HG03575 (cell line): Measurements from ENCODE around the gene CCDC187.
"Not testable (repeated sequence)": the region's sequence is repeated elsewhere in the genome, so short reads cannot be mapped to it uniquely, and the experiment has no call there.

Experiments used
- ATAC-seq: cut with Tn5 transposase; IDR thresholded peaks from one replicate; pipeline ENCODE4 v1.9.1; 2021; ENCODE audit not compliant: unreplicated experiment, insufficient number of reproducible peaks, low FRiP score; ENCODE audit errors: extremely low read depth

The CCDC187 gene

DNA sequence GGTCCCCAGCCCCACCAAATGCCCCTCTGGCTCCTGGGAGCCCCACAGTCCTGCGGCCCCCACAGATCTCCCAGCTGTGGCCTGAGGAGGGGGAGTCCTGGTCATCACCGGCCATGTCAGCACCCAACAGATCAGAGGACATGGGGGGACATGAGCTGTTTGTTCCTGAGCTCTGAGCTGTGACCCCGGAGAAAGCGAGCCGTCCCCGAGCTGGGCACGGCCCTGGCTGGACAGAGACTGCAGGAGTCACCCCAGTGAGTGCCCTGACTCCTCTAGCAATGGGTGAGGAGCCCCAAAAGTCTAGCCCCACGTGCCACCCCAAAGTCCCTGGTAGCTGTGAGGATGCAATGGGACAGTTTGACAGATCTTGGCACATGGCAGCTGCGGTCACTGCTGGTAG, 25.7 kb downstream of the CCDC187 start:
- ATAC-seq, result no peak

DNA sequence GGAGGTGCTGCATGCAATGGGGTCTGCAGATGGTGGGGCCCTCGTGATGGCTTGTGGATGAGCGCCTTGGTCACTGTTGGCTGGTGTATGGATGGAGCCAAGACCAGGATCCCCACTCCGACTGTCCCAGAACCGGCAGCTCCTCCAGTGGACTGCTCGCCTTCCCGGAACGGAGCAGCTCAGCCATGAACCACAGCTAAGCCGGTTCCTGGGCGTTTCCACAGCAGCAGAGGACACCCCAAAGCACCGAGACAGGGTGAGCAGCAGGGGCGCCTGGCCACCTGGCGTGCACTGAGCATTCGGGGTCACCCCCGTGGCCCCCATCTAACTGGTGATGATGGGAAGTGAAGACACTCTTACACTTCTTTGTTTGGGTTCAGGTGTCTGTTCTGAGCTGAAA, 26.1 kb downstream of the CCDC187 start:
- ATAC-seq, result no peak

- no peak for ATAC-seq
Observed at GRCh38 chr9:136276716-136277115, 27.2 kb downstream of the CCDC187 start.

DNA sequence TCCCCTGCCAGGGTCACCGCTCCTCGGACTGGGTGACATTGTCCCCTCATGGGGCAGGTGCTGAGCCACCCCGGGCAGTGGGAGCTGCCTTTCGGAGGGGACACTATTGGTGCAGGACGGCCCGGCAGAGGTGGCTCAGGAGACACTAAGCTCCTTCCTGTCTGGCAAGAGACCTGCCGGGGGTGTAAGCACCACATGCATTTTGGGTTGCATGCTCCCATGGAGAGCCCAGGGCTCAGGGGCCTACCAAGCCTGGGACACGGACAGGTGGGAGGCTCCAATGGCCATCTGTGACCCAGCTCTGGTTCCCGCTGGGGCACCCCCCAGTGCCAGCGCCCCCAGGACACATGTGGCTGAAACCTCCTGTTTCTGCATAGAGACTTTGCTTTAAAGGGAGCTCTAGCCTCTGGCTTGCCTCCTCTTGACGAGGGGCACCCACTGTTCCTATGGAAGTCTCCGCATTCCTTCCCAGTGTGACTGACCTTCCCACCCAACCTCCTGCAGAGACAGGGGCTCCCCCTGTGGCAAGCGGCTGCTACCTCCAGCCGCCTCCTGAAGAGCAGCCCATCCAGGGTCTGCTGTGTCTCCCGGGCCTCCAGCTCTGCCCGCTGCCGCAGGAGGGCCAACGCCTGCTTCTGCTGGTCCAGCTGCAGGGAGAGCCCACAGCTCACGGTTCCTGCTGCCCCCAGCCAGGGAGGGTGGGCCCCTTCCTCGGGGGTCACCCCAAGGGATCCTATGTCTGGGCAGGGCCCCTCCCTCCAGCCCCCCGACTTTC, 28.1 kb downstream of the CCDC187 start:
- no peak for ATAC-seq

DNA sequence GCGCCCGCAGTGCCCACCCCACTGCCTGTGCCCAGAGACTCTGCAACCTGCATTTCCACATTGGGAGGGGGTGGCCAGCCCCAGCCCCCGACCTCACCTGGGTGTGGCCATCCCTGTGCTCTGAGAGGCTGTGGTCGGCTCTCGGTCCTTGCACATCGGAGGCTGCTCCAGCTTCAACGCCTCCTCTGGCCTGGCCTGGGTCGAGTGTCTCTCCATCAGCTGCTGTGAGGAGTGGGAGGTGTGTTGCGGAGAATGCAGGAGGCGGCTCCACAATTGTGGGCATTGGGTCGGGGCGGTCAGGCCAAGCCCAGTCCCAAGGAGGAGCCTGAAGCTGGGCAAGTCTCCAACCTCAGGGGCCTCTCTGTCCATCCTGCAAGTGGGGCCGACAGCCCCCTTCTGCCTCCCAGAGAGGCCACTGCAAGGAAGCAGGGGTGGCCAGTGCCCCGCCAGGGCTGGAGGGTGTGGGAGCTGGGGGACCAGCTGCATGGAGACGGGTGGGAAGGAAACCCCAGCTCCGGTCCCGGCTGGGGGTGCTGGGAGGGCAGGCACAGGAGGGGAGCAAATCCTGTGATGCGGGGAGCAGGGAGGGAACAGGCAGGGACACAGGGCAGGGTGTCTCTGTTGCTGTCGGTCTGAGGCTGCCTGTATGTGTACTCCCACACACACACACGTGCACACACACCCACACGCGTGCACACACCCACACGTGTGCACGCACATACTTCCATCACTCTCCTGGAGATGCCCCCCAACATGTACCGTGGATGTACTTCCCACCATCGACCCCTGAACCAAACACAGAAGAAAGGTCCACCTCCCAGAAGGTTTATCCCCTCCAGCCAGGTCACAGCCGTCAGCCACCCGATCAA, 28.9 kb downstream of the CCDC187 start:
- no peak for ATAC-seq

DNA sequence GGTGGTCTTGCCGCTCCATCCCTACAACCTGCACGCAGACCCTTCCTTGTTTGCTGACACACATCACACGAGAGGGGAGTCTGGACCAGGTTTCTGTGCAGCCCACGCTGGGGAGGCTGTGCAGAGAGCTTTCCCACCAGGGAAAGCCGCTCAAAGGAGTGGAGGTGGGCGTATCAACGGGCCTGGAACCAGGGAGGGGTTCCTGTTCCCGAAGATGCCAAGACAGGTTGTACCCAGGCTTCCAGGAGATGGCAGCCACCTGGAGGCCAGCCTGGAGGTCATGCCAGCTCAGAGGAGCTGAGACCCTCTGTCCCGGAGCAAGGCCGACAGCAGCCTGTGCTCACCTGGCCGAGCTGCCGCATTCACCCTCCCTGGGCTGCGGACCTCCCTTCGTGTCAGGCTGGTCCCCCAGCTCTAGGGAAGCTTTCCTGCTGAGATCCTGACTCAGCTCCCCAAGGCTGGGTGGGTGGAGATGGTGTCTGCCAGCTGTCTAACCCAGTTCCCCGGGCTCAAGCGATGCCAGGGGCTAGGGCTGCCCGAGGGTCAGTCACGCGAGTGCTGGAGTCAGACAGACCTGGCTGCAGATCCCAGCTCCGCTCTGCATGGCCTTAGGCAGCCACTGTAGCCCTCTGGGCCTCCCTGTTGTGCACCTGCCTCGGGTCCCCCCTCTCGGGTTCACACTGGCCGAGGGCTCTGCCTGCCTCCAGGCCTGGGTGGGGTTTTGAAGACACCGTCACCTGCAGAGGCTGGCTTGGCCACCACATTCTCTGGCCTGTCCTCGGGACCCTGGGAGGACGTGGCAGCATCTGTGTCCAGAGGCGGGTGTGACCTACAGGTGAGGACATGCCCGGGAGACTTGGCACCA, 29.7 kb downstream of the CCDC187 start:
- no peak for ATAC-seq

GRCh38 chr9:136273244-136273865, 30.5 kb downstream of the CCDC187 start:
- ATAC-seq, result no peak

DNA sequence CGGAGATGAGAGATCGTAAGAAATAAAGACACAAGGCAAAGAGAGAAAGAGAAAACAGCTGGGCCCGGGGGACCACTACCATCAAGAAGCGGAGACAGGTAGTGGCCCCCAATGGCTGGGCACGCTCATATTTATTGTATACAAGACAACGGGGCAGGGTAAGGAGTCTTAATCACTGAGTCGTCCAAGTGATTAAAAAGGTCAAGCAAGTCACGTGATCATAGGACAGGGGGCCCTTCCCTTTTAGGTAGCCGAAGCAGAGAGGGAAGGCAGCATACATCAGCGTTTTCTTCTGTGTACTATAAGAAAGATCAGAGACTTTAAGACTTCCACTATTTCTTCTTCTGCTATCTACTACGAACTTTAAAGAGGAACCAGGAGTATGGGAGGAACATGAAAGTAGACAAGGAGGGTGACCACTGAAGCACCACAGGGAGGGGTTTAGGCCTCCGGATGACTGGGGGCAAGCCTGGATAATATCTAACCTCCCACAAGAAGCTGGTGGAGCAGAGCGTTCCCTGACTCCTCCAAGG, 33.7 kb downstream of the CCDC187 start:
- no peak for ATAC-seq

DNA sequence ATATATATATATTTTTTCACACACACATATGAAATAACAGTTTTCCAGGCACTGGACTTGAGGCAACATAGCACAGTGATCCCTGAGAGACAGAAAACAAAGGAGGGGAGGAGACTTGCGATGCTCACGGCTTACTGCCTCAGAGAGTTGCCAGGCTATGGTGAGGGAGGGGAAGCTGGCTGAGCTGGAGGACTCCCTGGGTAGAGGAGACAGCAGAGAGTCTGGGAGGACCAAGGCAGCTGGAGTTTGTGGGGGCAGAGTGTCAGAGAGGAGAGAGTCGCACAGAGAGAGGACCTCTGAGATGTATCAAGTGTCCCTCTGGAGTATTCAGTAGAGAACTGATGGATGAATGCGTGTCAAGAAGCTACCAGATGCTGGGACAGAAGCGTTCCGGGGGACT, 35.2 kb downstream of the CCDC187 start:
- ATAC-seq, result no peak

GRCh38 chr9:136268318-136268717, 35.6 kb downstream of the CCDC187 start:
- no peak for ATAC-seq

DNA sequence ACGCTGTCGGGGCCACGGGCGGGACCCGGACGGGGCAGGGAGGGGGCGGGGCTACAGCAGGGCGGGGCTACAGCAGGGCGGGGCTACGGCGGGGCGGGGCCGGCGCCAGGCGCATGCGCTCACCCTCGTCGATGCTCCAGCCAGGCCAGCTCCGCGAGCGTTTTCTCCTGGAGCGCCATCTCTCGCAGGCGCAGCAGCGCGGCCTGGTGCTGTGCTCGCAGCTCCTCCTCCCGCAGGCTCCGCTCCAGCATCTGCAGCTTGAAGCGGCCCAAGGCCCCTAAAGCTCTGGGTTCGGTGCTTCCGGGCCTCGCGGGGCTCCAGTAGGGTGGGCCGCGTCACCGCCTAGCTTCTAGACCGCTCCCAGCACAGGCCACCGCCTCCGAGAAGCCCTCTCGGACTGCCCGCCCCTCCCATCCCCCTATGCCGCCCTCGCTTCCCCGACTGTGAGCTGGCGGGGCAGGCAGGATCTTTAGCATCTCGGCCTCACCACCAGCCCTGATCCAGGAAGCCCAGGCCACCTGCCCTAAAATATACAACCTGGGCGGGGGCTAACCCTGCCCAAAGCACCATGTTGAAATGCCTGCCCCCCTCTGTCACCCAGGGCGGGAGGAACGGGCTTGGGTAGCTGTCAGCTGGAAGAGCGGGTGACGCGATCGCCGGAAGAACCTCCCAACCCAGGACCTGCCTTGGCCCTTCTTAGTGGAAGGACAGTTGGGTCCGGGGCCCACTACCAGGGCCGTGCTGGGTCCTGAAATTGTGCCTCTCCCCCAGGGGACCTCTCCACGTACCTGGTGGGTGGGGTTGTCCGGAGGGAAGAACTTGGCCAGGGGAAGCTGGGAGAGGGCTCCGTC, 36.4 kb downstream of the CCDC187 start:
- no peak for ATAC-seq

- not testable (repeated sequence) for ATAC-seq
Observed at GRCh38 chr9:136266641-136267040, 37.3 kb downstream of the CCDC187 start.

DNA sequence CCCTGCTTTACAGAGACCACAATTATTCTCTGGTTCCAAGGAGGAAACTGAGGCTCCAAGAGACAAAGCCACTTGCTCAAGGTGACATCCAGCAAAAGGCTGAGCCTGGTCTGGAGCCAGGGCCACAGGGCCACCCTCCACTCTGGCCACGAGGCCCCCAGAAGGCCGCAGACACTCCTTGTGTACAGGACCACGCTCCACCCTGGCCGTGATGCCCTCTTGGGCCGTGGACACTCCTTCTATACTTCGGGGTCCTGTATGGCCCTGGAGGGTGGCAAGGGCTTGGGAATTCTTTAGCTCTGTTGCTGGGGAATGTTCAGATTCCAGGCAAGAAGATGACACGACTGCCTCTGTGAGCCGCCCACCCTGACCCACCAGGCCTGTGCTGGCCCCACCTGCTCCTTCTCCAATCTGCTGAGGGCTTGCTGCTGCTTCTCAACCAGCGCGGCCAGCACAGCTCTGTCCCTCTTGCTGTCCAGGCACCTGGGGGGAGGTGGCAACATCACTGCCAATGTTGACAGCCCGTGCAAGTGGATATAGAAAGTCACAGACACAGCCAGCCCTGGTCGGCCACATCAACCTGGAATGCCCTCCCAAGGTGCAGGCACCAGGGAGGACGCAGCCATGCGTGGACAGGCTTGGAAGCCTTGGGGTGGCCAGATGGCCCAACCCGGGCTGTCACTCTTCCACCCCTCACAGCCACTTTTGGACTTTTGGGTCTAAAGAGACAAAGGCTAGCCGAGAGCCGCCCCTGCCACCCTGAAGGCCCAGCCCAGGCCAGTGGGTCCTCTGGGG, 38.1 kb downstream of the CCDC187 start:
- no peak for ATAC-seq

GRCh38 chr9:136264441-136265405, 39.2 kb downstream of the CCDC187 start:
- no peak for ATAC-seq

GRCh38 chr9:136264031-136264430, 39.9 kb downstream of the CCDC187 start:
- ATAC-seq, result no peak

GRCh38 chr9:136262671-136263178, 41.2 kb downstream of the CCDC187 start:
- ATAC-seq, result no peak
